Stimulated activated CD8-positive, alpha-beta memory T cell treated with anti-CD3 and anti-CD28 coated beads, Interleukin-12 subunit alpha, Interleukin-12 subunit beta, amount 100 ng/mL, for 24 hours (primary cell): ENCODE data around the gene GIGYF1.
"Not testable (repeated sequence)": the region's sequence is repeated elsewhere in the genome, so short reads cannot be mapped to it uniquely, and the experiment has no call there.

Source experiments
- DNase-seq: peaks from one replicate; pipeline ENCODE4 v3.0.0-alpha.2; 2020; ENCODE audit errors: extremely low read depth

GIGYF1 gene, protein sequence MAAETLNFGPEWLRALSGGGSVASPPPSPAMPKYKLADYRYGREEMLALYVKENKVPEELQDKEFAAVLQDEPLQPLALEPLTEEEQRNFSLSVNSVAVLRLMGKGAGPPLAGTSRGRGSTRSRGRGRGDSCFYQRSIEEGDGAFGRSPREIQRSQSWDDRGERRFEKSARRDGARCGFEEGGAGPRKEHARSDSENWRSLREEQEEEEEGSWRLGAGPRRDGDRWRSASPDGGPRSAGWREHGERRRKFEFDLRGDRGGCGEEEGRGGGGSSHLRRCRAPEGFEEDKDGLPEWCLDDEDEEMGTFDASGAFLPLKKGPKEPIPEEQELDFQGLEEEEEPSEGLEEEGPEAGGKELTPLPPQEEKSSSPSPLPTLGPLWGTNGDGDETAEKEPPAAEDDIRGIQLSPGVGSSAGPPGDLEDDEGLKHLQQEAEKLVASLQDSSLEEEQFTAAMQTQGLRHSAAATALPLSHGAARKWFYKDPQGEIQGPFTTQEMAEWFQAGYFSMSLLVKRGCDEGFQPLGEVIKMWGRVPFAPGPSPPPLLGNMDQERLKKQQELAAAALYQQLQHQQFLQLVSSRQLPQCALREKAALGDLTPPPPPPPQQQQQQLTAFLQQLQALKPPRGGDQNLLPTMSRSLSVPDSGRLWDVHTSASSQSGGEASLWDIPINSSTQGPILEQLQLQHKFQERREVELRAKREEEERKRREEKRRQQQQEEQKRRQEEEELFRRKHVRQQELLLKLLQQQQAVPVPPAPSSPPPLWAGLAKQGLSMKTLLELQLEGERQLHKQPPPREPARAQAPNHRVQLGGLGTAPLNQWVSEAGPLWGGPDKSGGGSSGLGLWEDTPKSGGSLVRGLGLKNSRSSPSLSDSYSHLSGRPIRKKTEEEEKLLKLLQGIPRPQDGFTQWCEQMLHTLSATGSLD (N-terminal part only)

GRCh38 chr7:100694098-100694745 is at the start of gene GIGYF1:
GIGYF1 (minus strand) TSS chr7:100694250; CDS start chr7:100688238, 6,012 bp downstream.
- no peak for DNase-seq

- DNase-seq, result no peak
These were observed 45.9 kb upstream of the GIGYF1 start for GRCh38 chr7:100739934-100740333.

DNA sequence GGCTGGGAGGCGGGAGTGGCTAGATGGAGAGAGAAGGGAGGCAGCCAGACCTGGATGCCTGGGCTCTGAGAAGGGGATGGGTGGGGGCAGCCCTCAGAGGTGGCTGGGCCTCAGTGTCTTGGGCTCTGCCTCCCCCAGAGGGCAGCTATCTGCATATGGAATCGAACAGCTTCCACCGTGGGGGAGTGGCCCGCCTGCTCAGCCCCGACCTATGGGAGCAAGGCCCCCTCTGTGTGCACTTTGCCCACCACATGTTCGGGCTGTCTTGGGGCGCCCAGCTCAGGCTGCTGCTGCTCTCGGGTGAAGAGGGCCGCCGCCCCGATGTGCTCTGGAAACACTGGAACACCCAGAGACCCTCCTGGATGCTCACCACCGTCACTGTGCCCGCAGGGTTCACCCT is 42.6 kb upstream of the GIGYF1 start:
- no peak for DNase-seq

GRCh38 chr7:100735730-100736129 is 41.7 kb upstream of the GIGYF1 start:
- no peak for DNase-seq

GRCh38 chr7:100731937-100732636 is 38.0 kb upstream of the GIGYF1 start:
- DNase-seq, result no peak

DNA sequence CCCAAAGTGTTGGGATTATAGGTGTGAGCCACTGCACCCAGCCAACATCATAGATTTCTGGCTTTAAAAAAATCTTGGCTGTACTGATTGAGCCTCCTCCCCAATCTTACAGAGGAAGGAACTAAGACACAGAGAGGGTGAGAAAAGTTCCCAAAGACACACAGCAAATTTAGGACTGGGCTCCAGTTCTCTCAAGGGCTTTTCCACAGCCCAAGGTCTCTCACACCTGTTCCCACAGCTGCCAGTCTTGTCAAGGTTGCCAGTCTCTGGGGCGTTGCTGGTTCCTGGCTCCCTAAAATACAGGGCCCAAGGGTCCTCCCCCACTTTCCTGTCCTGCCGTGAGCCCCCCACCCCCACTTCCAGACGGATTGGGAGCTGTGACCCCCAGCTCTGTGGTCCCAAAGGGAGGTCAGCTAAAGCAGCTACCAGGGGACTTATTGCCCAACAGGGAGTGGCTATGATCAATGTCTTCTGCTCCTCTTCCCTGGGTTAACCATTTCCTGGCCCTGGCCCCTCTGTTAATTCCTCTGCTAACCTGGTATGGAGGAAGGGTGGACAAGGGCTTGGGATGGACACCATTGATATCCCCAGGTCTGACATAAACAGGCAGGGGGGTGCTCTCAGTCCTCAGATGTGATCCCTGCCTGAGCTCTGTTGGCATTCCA is 36.2 kb upstream of the GIGYF1 start:
- no peak for DNase-seq

DNA sequence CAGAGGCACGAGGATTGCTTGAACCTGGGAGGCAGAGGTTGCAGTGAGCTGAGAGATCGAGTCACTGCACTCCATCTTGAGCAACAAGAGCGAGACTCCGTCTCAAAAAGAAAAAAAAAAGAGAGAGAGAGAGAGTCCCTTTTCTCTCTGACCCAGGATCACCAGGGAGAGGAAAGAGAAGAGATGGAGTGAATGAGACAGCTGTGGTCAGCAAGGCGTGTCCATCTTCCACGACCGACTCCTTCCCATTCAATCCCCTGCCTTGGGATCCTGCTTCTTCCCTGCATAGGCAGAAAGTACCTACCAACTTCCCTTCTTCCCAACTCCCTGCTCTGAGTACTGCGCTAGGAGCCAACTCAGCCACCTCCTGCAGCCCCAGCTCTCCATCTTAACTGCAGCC is 34.1 kb upstream of the GIGYF1 start:
- no peak for DNase-seq

GRCh38 chr7:100726996-100727761 is 33.1 kb upstream of the GIGYF1 start:
- DNase-seq, result no peak

- not testable (repeated sequence) for DNase-seq
These were observed 30.3 kb upstream of the GIGYF1 start for GRCh38 chr7:100724364-100724763.

DNA sequence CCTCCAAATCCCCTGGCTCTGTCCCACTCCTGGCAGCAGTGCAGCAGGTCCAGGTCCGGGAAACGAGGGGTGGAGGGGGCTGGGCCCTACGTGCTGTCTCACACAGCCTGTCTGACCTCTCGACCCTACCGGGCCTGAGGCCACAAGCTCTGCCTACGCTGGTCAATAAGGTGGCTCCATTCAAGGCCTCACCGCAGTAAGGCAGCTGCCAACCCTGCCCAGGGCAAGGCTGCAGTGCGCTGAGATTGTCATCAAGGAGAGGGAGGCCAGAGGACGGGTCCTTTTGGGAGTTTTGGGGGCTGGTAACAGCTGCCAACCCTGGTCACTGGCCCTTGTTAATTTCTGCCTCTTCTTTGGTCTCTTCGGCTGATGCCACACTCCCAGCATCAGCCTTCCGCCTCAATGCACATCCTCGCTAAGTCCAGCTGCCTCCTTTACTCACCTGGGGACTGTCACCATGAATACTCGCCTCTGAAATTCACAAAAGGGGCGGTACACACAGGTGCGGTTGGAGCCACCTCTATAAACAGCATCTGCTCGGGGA is 29.8 kb upstream of the GIGYF1 start:
- no peak for DNase-seq

DNA sequence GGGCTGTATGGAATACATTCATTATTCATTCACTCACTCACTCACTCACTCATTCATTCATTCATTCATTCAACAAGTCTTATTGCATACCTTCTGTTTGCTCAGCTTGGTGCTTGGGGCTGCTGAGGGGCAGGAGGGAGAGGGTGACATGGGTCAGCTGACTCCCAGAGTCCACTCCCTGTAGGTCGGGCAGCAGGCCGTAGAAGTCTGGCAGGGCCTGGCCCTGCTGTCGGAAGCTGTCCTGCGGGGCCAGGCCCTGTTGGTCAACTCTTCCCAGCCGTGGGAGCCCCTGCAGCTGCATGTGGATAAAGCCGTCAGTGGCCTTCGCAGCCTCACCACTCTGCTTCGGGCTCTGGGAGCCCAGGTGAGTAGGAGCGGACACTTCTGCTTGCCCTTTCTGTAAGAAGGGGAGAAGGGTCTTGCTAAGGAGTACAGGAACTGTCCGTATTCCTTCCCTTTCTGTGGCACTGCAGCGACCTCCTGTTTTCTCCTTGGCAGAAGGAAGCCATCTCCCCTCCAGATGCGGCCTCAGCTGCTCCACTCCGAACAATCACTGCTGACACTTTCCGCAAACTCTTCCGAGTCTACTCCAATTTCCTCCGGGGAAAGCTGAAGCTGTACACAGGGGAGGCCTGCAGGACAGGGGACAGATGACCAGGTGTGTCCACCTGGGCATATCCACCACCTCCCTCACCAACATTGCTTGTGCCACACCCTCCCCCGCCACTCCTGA is 28.6 kb upstream of the GIGYF1 start:
- no peak for DNase-seq

- no peak for DNase-seq
These were observed 27.4 kb upstream of the GIGYF1 start for GRCh38 chr7:100721505-100721812.

GRCh38 chr7:100720671-100721504 is 26.8 kb upstream of the GIGYF1 start:
- no peak for DNase-seq

DNA sequence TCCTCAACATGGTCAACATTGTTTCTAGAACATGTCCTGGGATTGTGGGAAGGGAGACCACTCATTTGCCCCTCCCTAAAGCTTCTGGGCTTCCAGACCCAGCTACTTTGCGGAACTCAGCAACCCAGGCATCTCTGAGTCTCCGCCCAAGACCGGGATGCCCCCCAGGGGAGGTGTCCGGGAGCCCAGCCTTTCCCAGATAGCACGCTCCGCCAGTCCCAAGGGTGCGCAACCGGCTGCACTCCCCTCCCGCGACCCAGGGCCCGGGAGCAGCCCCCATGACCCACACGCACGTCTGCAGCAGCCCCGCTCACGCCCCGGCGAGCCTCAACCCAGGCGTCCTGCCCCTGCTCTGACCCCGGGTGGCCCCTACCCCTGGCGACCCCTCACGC is 26.2 kb upstream of the GIGYF1 start, which contains the start of gene EPO:
Gene EPO (plus strand): TSS at position 190 of the 392 bp plus-strand sequence. CDS start 513 bp downstream, outside the sequence.
- no peak for DNase-seq

DNA sequence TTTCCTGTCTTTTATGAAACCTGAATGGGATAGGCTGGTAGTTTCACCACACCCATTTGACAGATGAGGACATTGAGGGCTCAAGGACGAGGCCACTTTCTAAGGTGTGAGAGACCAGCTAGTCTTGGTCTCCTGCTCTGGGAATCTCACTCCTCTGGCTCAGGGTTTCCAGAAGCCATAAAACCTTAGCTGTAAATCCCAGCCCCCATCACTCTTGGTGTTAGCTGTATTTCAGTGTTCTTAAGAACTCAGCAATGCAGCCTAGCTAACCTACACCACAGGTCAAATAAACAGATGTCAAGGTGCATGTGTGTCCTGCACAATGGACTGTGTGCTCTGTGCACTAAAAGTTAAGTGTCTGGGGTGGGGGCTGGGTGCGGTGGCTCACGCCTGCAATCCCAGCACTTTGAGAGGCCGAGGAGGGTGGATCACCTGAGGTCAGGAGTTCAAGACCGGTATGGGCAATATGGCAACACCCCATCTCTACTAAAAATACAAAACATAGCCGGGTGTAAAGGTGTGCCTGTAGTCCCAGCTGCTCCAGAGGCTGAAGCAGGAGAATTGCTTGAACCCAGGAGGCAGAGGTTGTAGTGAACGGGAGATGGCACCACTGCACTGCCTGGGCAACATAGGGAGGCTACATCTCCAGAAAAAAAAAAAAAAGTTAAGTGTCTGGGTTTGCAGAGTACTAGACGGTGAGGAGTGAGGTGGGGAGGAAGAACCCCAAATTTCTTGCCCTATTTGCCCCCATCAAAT is 25.7 kb upstream of the GIGYF1 start:
- no peak for DNase-seq

DNA sequence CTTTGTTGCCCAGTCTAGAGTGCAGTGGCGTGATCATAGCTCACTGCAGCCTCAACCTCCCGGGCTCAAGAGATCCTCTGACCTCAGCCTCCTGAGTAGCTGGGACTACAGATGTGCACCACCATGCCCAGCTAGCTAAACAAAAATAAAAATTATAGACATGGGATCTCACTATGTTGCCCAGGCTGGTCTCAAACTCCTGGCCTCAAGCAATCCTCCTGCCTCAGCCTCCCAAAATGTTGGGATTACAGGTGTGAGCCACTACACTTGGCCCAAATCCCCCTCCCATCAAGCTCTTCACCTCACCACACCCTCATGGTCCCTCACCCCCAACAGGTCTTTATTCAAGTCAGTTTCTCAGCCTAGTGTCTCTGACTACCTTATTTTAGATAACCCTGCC is 23.0 kb upstream of the GIGYF1 start:
- not testable (repeated sequence) for DNase-seq

DNA sequence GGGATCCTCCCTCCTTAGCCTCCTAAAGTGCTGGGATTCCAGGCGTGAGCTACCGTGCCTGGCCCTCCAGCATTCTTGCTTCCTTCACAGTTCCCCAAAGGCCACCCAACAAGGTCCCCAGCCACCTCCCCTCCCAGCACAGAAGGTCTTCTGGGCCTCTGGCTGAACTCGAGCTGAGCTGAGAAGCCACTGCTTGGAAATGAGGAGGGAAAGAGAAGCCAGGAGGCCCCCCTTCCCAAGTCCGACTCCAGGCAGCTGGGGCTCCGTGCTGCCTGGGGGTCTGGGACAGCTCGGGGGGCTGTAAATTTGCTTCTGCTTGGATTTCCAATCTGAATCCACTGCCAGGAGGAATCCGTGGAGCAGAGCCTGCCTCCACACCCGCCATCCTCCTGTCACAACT is 20.7 kb upstream of the GIGYF1 start:
- no peak for DNase-seq

DNA sequence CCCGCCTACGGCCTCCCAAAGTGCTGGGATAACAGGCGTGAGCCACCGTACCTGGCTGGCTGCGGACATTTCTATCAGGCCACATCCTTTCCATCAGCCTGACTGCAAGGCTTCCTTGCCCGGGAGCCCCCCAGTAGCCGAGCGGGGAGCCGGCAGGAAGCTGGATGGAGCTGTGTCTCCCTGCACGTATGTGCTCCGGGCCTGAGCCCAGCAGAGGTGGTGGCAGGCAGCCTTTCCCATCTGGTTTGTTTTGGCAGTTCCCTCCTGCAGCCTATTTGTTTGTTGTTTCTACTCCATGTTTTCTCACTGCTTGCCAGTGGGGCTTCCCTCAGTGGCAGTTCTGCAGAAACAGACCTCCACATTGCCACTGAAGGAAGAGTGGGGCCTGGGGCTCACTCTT is 17.3 kb upstream of the GIGYF1 start:
- DNase-seq, result no peak
